K562 (cell line): ENCODE data around the gene LEO1. TPM values are rescaled to one million over a fixed set of nuclear protein-coding genes. Genes with fewer than 3 reads are reported as not detected.

ENCODE experiments used
- ATF4 ChIP-seq: fragments of 450-650 bp; formaldehyde crosslinking; IDR thresholded peaks from 2 replicates; pipeline ENCODE4 v1.4.0; 2022; ENCODE audit warnings: mild to moderate bottlenecking, moderate library complexity
- ATF7 ChIP-seq: fragments of 450-650 bp; IDR thresholded peaks from 2 replicates; pipeline ENCODE4 v1.7.1; 2014; ENCODE audit warnings: mild to moderate bottlenecking, moderate library complexity
- CBFA2T3 ChIP-seq: fragments of 450-650 bp; IDR thresholded peaks from 2 replicates; pipeline ENCODE4 v1.6.1; 2017
- CBX3 ChIP-seq, 2 experiments: IDR thresholded peaks; 1 replicate in 1 of 2; 2 replicates in 1 of 2; pipeline ENCODE4 v1.6.1; 2012; ENCODE audit warnings: inconsistent platforms in 2 of 2, low read length in 2 of 2, borderline replicate concordance in 1 of 2, control low read depth in 1 of 2
- GTF2A2 ChIP-seq: IDR thresholded peaks from 2 replicates; pipeline ENCODE4 v1.6.1; 2016; ENCODE audit warnings: mild to moderate bottlenecking, missing genetic modification characterization, missing compliant biosample characterization
- HLTF ChIP-seq: fragments of 450-650 bp; IDR thresholded peaks from 2 replicates; pipeline ENCODE4 v1.6.1; 2016
- KDM5B ChIP-seq: fragments of 200-600 bp; sonication (generic); IDR thresholded peaks from 2 replicates; pipeline ENCODE4 v1.6.1; 2012; ENCODE audit warnings: low read depth, mild to moderate bottlenecking, moderate library complexity, low read length, control low read depth, inconsistent platforms; ENCODE audit not compliant: insufficient replicate concordance
- NKRF ChIP-seq: fragments of 450-650 bp; IDR thresholded peaks from 2 replicates; pipeline ENCODE4 v1.6.1; 2016; ENCODE audit warnings: borderline replicate concordance
- PHB ChIP-seq: fragments of 250-450 bp; sonication (Bioruptor Pico); IDR thresholded peaks from 2 replicates; pipeline ENCODE4 v1.5.0; 2021
- PHB2 ChIP-seq: fragments of 450-650 bp; IDR thresholded peaks from 2 replicates; pipeline ENCODE4 v1.6.1; 2017; ENCODE audit warnings: low read depth
- RBM17 ChIP-seq: fragments of 200-400 bp; formaldehyde crosslinking; IDR thresholded peaks from 2 replicates; pipeline ENCODE4 v1.6.1; 2017; ENCODE audit warnings: low read depth, mild to moderate bottlenecking, low read length, borderline replicate concordance
- SIN3A ChIP-seq, 2 experiments: fragments of 150-350 bp in 1 of 2; IDR thresholded peaks; 2 replicates each; pipeline ENCODE4 v1.6.1; 2011 to 2016; ENCODE audit warnings: borderline replicate concordance in 2 of 2, low read depth in 2 of 2, low read length in 2 of 2, mild to moderate bottlenecking in 2 of 2, moderate library complexity in 2 of 2; ENCODE audit not compliant: control insufficient read depth in 1 of 2
- SMARCB1 ChIP-seq: IDR thresholded peaks from 2 replicates; pipeline ENCODE4 v1.6.1; 2011; ENCODE audit warnings: improper control_type of control experiment, low read depth; ENCODE audit not compliant: insufficient read length
- SMARCC2 ChIP-seq: fragments of 450-650 bp; IDR thresholded peaks from 2 replicates; pipeline ENCODE4 v1.6.1; 2017; ENCODE audit warnings: antibody characterized with exemption, moderate library complexity, mild to moderate bottlenecking, low read depth
- SNAPC5 ChIP-seq: fragments of 250-450 bp; sonication (Bioruptor Pico); IDR thresholded peaks from 2 replicates; pipeline ENCODE4 v1.8.0; 2021; ENCODE audit warnings: moderate library complexity, mild to moderate bottlenecking, inconsistent platforms
- TEAD4 ChIP-seq, 2 experiments: sonication (generic) in 1 of 2; formaldehyde crosslinking in 1 of 2; IDR thresholded peaks; 2 replicates each; pipeline versions ENCODE4 v1.6.1 to v1.8.0; 2012 to 2022; ENCODE audit warnings: borderline replicate concordance in 1 of 2, inconsistent platforms in 1 of 2, low read length in 1 of 2, mild to moderate bottlenecking in 1 of 2, missing genetic modification reagents in 1 of 2
- ZNF384 ChIP-seq: IDR thresholded peaks from 2 replicates; pipeline ENCODE4 v1.6.1; 2012; ENCODE audit warnings: low read depth, low read length, improper control_type of control experiment
- ZNF518B ChIP-seq: fragments of 250-450 bp; sonication (Bioruptor Pico); IDR thresholded peaks from 2 replicates; pipeline ENCODE4 v1.5.0; 2021; ENCODE audit warnings: mild to moderate bottlenecking, moderate library complexity
- polyA plus RNA-seq, 8 experiments: library from polyadenylated mRNA; depleted of rRNA in 4 of 8; stranded (reverse) in 5 of 8; unstranded in 3 of 8; fragments of >200 nt; fragmentation: Nextera tagmentation in 2 of 8; fragmentation: Illumina TruSeq in 1 of 8; extraction: Ambion mirVana in 2 of 8; extraction: Trizol in 1 of 8; gene quantifications; 2 replicates each; pipeline versions ENCODE4 v1.2.1 to v1.2.3, GENCODE V29; 2011 to 2014; ENCODE audit warnings: inconsistent platforms in 1 of 8, missing spikeins in 1 of 8
- total RNA-seq, 7 experiments: library from RNA; depleted of rRNA in 6 of 7; stranded (reverse); fragments of >200 nt in 6 of 7; fragmentation: Illumina TruSeq in 2 of 7; extraction: Trizol in 2 of 7; gene quantifications; 2 replicates each; pipeline versions ENCODE4 v1.2.1 to v1.2.3, GENCODE V29; 2011 to 2021; ENCODE audit warnings: low replicate concordance in 1 of 7

Gene LEO1
- total and polyA plus RNA-seq, 9 of the 15 experiments (the other 6 are each of a cell fraction or from before 2014, with no cell fraction given): 8.4 to 48.3 (median 37.9) TPM

- TF ChIP-seq ATF4 (CRISPR knock-in tag) (no peak), SMARCC2 (no peak), ATF7 (peak; percentile 46), ZNF384 (no peak), PHB2 (no peak), CBX3 (IDR thresholded peaks at IDR 0.05; ENCODE audit: borderline replicate concordance in 1 of 2, low read length in 2 of 2) (peak in 1 of 2 experiments; percentile 72; a peak in 1 of 3 replicates), CBFA2T3 (no peak), ZNF518B (CRISPR knock-in tag) (no peak), SIN3A (IDR thresholded peaks at IDR 0.05; ENCODE audit: borderline replicate concordance in 2 of 2, control insufficient read depth in 1 of 2, low read depth in 2 of 2, low read length in 2 of 2) (peak in 1 of 2 experiments; percentile 89; a peak in 3 of 4 replicates), HLTF (no peak), RBM17 (no peak), SNAPC5 (CRISPR knock-in tag) (no peak), SMARCB1 (no peak), GTF2A2 (tag) (no peak), KDM5B (no peak), TEAD4 (IDR thresholded peaks at IDR 0.05; ENCODE audit: low read length) (no peak), TEAD4 (CRISPR knock-in tag; IDR thresholded peaks at IDR 0.05; ENCODE audit: borderline replicate concordance) (no peak), NKRF (peak; percentile 79), PHB (CRISPR knock-in tag) (0 out of 2 replicates have a peak, but pooled peaks have one; percentile 20)
Observed at GRCh38 chr15:52019394-52020220, 48.0 kb upstream of the LEO1 start (continued).
